GM18867 (cell line): ENCODE data around the gene TSN.
A peak's percentile ranks its signal among the peaks of the same experiment; 100 is the strongest.
"Not testable (repeated sequence)": the region's sequence is repeated elsewhere in the genome, so short reads cannot be mapped to it uniquely, and the experiment has no call there.

Source experiments
- ATAC-seq: cut with Tn5 transposase; IDR thresholded peaks from one replicate; pipeline ENCODE4 v1.9.1; 2021; ENCODE audit warnings: mild to moderate bottlenecking, moderate library complexity; ENCODE audit not compliant: unreplicated experiment

The TSN gene

GRCh38 chr2:121755237-121756111, at the start of gene TSN:
Gene TSN (plus strand): TSS chr2:121755651. CDS start chr2:121755780, 129 bp downstream.
- peak; percentile 100 for ATAC-seq

- ATAC-seq = no peak
Measured at GRCh38 chr2:121705958-121706357, 49.5 kb upstream of the TSN start.

- ATAC-seq = no peak
Measured at GRCh38 chr2:121707344-121707919, 48.0 kb upstream of the TSN start.

- ATAC-seq = no peak
Measured at GRCh38 chr2:121707920-121708361, 47.5 kb upstream of the TSN start.

- ATAC-seq = no peak
Measured at GRCh38 chr2:121709776-121710469, 45.5 kb upstream of the TSN start.

- ATAC-seq = no peak
Measured at GRCh38 chr2:121710470-121711170, 44.8 kb upstream of the TSN start.

GRCh38 chr2:121711481-121711880, 44.0 kb upstream of the TSN start:
- not testable (repeated sequence) for ATAC-seq

- no peak for ATAC-seq
Measured at GRCh38 chr2:121716126-121716525, 39.3 kb upstream of the TSN start.

- no peak for ATAC-seq
Measured at GRCh38 chr2:121717529-121717928, 37.9 kb upstream of the TSN start.

GRCh38 chr2:121721926-121722325, 33.5 kb upstream of the TSN start:
- no peak for ATAC-seq

- ATAC-seq = no peak
Measured at GRCh38 chr2:121722479-121722878, 33.0 kb upstream of the TSN start.

GRCh38 chr2:121723316-121723715, 32.1 kb upstream of the TSN start:
- no peak for ATAC-seq

GRCh38 chr2:121727332-121727731, 28.1 kb upstream of the TSN start:
- ATAC-seq = no peak

- ATAC-seq = no peak
Measured at GRCh38 chr2:121727950-121728349, 27.5 kb upstream of the TSN start.

GRCh38 chr2:121731366-121731765, 24.1 kb upstream of the TSN start:
- no peak for ATAC-seq

- not testable (repeated sequence) for ATAC-seq
Measured at GRCh38 chr2:121734544-121734943, 20.9 kb upstream of the TSN start.

GRCh38 chr2:121735518-121736074, 19.9 kb upstream of the TSN start:
- ATAC-seq = no peak

GRCh38 chr2:121736140-121736461, 19.4 kb upstream of the TSN start:
- no peak for ATAC-seq

- peak; percentile 91 for ATAC-seq
Measured at GRCh38 chr2:121736462-121737336, 18.8 kb upstream of the TSN start, which contains the start of gene NIFK. Gene NIFK (minus strand): TSS chr2:121736875. CDS start chr2:121736850, 25 bp downstream.

GRCh38 chr2:121740973-121741372, 14.5 kb upstream of the TSN start:
- ATAC-seq = no peak
